Measurements from ENCODE around the gene HNRNPA2B1. TPM values are rescaled to one million over a fixed set of nuclear protein-coding genes. Genes with fewer than 3 reads are reported as not detected.
A peak's percentile ranks its signal among the peaks of the same experiment; 100 is the strongest.

The HNRNPA2B1 gene
- total RNA-seq, 4 donors from 2014 or later = 184 to 306 (median 234) TPM

DNA sequence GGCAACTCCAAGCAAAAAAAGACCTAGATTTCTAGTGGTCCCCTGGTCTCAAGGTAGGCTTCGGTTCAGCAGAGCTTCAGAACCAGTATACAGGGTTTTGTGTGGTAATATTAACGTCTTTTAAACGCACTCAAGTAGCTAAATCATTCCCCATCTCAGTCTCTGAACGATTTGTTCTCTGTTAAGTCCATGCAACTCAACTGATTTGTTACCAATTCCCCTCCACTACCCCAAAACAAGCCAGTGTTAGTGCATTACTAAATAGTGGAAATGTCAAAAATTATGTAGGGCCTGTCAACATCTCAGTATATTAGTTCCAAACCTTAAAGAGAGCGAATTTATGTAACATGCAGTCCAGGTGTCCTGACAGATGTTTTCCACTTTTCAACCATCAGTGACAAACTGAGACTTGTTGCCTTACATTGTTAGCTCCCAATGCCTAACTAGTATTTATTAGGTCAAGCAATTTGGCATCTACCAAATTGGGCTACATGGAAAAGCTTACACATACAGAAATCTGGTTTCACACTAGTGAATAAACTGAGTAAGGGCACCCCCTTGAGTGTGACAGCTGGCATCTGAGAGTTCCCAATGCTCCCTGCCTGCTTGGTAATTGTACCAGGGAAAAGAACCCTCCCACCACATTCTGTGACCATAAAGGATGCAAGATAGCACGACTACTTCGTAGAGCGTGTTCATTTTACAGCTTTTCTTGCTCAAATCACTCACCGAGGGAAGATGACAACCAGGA lies 12.2 kb downstream of the HNRNPA2B1 start:
- H3K36me3 ChIP-seq = peaks cover 0 to 79% (median 13%) of the 10 kb centered on the region in 3 donors

DNA sequence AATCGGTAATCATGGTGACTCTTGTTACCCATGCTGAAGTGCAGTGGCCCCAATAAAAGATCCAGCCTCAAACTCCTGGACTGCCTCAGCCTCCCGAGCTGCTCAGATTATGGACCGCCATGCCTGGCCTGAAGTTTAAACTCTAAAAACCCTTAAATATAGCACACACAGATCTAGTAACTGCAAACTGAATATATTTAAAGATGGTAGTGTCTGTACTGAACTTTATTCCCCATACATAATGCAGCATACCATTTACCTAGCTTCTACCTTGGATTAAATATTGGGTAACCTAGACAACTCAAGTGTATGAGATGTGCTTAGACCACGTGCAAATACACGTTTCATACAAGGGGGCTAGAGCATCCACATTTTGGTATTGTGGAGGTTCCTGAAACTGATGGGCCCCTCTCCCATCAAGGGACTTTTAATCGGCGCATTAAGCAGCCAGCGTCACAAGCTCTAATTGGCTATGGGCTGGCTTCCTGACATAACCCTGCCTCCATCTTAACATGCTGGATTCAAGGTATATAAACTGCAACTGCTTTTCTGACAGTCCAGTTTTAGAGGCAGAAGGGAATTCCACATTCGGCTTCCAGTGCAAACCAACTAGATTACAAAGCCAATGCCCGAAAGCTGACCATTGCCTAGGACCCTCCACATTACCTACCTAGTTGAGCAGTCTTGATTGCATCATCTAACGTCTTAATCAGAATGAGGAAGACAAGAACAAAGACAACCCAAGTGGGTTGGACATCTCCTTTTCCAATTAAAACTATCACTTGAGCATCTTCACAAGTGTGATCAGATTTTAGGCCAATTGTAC lies 13.0 kb downstream of the HNRNPA2B1 start:
- no peak for DNase-seq (ENCODE audit: low spot score in 2 of 2)
- no peaks in the 10 kb centered on the region for H3K9me3 ChIP-seq
- peaks cover 0 to 38% (median under 1%) of the 10 kb centered on the region in 4 donors for H3K4me1 ChIP-seq
- H3K36me3 ChIP-seq = peaks cover 0 to 71% (median 13%) of the 10 kb centered on the region in 3 donors
- H3K4me3 ChIP-seq = no peak overlapping the region
- H3K27ac ChIP-seq = peak overlapping the region in 1 of 4 donors; percentile 30
- WGBS, 2 donors = 70 to 74% methylated on average over 11 of the region's 11 CpGs
- peak in 1 of 2 donors; percentile 26 for TF ChIP-seq EP300 (IDR thresholded peaks at IDR 0.05)
- TF ChIP-seq, protein P1, sequence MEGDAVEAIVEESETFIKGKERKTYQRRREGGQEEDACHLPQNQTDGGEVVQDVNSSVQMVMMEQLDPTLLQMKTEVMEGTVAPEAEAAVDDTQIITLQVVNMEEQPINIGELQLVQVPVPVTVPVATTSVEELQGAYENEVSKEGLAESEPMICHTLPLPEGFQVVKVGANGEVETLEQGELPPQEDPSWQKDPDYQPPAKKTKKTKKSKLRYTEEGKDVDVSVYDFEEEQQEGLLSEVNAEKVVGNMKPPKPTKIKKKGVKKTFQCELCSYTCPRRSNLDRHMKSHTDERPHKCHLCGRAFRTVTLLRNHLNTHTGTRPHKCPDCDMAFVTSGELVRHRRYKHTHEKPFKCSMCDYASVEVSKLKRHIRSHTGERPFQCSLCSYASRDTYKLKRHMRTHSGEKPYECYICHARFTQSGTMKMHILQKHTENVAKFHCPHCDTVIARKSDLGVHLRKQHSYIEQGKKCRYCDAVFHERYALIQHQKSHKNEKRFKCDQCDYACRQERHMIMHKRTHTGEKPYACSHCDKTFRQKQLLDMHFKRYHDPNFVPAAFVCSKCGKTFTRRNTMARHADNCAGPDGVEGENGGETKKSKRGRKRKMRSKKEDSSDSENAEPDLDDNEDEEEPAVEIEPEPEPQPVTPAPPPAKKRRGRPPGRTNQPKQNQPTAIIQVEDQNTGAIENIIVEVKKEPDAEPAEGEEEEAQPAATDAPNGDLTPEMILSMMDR (IDR thresholded peaks at IDR 0.05) = no peak
- TF ChIP-seq POLR2A (IDR thresholded peaks at IDR 0.05) = no peak
- H3K27me3 ChIP-seq = no peaks in the 10 kb centered on the region

More for the DNA sequence above, 12.2 kb downstream of the HNRNPA2B1 start:
- H3K27ac ChIP-seq = no peak overlapping the region
- DNase-seq (ENCODE audit: low spot score in 2 of 2) = no peak
- H3K27me3 ChIP-seq = no peaks in the 10 kb centered on the region
- TF ChIP-seq, protein P1 (IDR thresholded peaks at IDR 0.05) = no peak
- TF ChIP-seq EP300 (IDR thresholded peaks at IDR 0.05) (no peak), POLR2A (IDR thresholded peaks at IDR 0.05) (no peak)
- H3K4me1 ChIP-seq = peaks cover 0 to 38% (median 9%) of the 10 kb centered on the region in 4 donors
- H3K4me3 ChIP-seq = no peak overlapping the region
- H3K9me3 ChIP-seq = no peaks in the 10 kb centered on the region
- 85 to 86% methylated on average over 9 of the region's 9 CpGs for WGBS, 2 donors

GRCh38 chr7:26186364-26187311 lies 13.9 kb downstream of the HNRNPA2B1 start:
- no peaks in the 10 kb centered on the region for H3K9me3 ChIP-seq
- no peak overlapping the region for H3K4me3 ChIP-seq
- H3K27me3 ChIP-seq = no peaks in the 10 kb centered on the region
- WGBS, 2 donors = 84 to 89% methylated on average over 5 of the region's 5 CpGs
- H3K4me1 ChIP-seq = peaks cover 0 to 33% (median 0%) of the 10 kb centered on the region in 4 donors
- no peak for DNase-seq (ENCODE audit: low spot score in 2 of 2)
- H3K27ac ChIP-seq = peak overlapping the region in 1 of 4 donors; percentile 30
- peaks cover 0 to 62% (median 13%) of the 10 kb centered on the region in 3 donors for H3K36me3 ChIP-seq
- TF ChIP-seq EP300 (IDR thresholded peaks at IDR 0.05) (no peak), POLR2A (IDR thresholded peaks at IDR 0.05) (no peak)
- TF ChIP-seq, protein P1 (IDR thresholded peaks at IDR 0.05) = no peak

DNA sequence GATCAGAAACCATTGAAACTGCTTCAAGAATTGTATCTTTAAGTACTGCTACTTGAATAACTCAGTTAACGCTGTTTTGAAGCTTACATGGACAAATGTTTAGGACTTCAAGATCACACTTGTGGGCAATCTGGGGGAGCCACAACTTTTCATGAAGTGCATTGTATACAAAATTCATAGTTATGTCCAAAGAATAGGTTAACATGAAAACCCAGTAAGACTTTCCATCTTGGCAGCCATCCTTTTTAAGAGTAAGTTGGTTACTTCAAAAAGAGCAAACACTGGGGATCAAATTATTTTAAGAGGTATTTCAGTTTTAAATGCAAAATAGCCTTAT lies 14.7 kb downstream of the HNRNPA2B1 start:
- no peaks in the 10 kb centered on the region for H3K27me3 ChIP-seq
- H3K9me3 ChIP-seq = no peaks in the 10 kb centered on the region
- peaks cover 0 to 53% (median 6%) of the 10 kb centered on the region in 3 donors for H3K36me3 ChIP-seq
- no peak overlapping the region for H3K4me3 ChIP-seq
- 89 to 95% methylated on average over 1 of the region's 1 CpG for WGBS, 2 donors
- H3K27ac ChIP-seq = no peak overlapping the region
- no peak for DNase-seq (ENCODE audit: low spot score in 2 of 2)
- TF ChIP-seq EP300 (IDR thresholded peaks at IDR 0.05) (no peak), POLR2A (IDR thresholded peaks at IDR 0.05) (no peak)
- TF ChIP-seq, protein P1 (IDR thresholded peaks at IDR 0.05) = no peak
- peaks cover 0 to 27% (median 0%) of the 10 kb centered on the region in 4 donors for H3K4me1 ChIP-seq

Measured in tibial nerve (tissue), 4 donors.